ENCODE measurements around the gene CCDC92B. TPM values are rescaled to one million over a fixed set of nuclear protein-coding genes. Genes with fewer than 3 reads are reported as not detected.
"Not testable (repeated sequence)": the region's sequence is repeated elsewhere in the genome, so short reads cannot be mapped to it uniquely, and the experiment has no call there.

CCDC92B gene
- total RNA-seq, 1 experiment from 2014 or later: 0.66 TPM

DNA sequence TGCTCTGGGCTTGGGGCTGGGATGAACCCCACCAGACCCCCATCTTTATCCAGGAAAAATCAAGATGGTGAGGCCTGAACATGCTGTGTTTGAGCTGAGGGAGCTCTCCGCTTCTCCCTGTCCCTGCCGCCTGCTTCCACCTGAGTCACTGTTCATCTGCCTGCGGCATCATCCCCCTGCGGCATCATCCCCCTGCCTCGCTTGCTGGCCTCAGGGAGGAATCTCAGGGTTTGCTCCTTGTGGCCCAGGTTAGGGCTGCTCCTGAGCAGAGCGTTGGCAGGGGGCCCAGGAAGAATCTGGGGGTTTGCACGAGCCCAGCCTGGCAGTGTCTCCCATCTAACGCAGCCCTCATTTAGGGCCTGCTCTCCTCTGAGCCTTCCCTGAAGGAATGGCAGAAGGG is 35.4 kb upstream of the CCDC92B start:
- no peak overlapping the region for H3K4me3 ChIP-seq (ENCODE audit: low read depth, low read length)
- Mint-ChIP-seq H3K27me3 (ENCODE audit: insufficient read depth, unreplicated experiment) (no peaks in the 10 kb centered on the region), H3K27ac (ENCODE audit: unreplicated experiment) (no peak overlapping the region), H3K36me3 (ENCODE audit: insufficient read depth, unreplicated experiment) (no peaks in the 10 kb centered on the region), H3K9me3 (ENCODE audit: unreplicated experiment) (no peaks in the 10 kb centered on the region), H3K4me1 (ENCODE audit: low read depth, unreplicated experiment) (peaks cover 6% of the 10 kb centered on the region), H3K4me3 (ENCODE audit: unreplicated experiment) (no peak overlapping the region)
- ChIA-PET POLR2A (no interaction called here), CTCF (interaction anchor here (1.0 to 1.5 kb wide), 2 partner anchors 41 to 42 kb away, joined by 3 to 7 read pairs; no protein-coding TSS in a partner anchor)
- DNase-seq: no peak
- H3K9me3 ChIP-seq: no peaks in the 10 kb centered on the region
- BruUV-seq (replicated peaks): no TSS peak
- TF ChIP-seq, protein P1, sequence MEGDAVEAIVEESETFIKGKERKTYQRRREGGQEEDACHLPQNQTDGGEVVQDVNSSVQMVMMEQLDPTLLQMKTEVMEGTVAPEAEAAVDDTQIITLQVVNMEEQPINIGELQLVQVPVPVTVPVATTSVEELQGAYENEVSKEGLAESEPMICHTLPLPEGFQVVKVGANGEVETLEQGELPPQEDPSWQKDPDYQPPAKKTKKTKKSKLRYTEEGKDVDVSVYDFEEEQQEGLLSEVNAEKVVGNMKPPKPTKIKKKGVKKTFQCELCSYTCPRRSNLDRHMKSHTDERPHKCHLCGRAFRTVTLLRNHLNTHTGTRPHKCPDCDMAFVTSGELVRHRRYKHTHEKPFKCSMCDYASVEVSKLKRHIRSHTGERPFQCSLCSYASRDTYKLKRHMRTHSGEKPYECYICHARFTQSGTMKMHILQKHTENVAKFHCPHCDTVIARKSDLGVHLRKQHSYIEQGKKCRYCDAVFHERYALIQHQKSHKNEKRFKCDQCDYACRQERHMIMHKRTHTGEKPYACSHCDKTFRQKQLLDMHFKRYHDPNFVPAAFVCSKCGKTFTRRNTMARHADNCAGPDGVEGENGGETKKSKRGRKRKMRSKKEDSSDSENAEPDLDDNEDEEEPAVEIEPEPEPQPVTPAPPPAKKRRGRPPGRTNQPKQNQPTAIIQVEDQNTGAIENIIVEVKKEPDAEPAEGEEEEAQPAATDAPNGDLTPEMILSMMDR (IDR thresholded peaks at IDR 0.05; ENCODE audit: insufficient read depth in 1 of 2, low read depth in 1 of 2, low read length in 1 of 2, severe bottlenecking in 1 of 2, unreplicated experiment in 1 of 2): no peak
- H3K4me1 ChIP-seq: peaks cover 4% of the 10 kb centered on the region; the same call in 1 of the 2 replicates
- intact Hi-C loops (cut with micrococcal nuclease; ENCODE audit: unreplicated experiment): no loop called here
- no peaks in the 10 kb centered on the region for H3K36me3 ChIP-seq (ENCODE audit: control insufficient read depth, insufficient read depth, low read length)
- H3K27me3 ChIP-seq (replicated peaks; ENCODE audit: control insufficient read depth, insufficient read depth, low read length): no peaks in the 10 kb centered on the region

DNA sequence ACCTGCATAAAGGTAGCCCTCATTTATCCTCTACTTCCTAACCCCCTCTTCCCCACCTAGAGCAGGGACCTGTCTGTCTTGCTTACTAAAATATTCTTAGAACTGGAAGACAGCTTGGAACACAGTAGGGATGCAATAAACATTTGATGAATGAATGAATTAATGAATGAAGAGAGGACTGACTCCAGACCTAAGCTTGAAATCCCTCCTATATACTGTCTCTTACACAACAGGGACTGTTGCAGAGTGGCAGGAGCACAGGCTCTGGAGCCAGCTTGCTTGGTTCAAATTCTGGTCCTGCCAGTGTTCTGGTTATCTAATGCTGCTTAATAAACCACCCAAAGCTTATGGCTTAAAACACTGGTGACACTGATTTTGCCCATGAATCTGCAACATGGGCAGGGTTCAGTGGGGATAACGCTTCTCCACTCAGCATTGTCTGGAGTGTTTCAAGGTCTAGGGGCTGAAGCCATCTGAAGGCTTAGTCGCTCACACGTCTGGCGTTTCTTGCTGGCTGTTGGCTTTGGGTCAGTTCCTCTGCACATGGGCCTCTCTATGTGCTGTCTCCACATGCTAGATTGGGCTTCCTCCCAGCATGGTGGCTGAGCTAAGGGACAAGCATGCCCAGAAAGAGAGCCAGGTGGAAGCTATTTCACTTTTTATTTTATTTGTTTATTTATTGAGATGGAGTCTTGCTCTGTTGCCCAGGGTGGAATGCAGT is 34.0 kb upstream of the CCDC92B start:
- Histone ChIP-seq H3K36me3 (ENCODE audit: control insufficient read depth, insufficient read depth, low read length) (no peaks in the 10 kb centered on the region), H3K9me3 (no peaks in the 10 kb centered on the region), H3K4me1 (peaks cover 4% of the 10 kb centered on the region; the same call in 1 of the 2 replicates), H3K27me3 (replicated peaks; ENCODE audit: control insufficient read depth, insufficient read depth, low read length) (no peaks in the 10 kb centered on the region), H3K4me3 (ENCODE audit: low read depth, low read length) (no peak overlapping the region)
- Mint-ChIP-seq H3K36me3 (ENCODE audit: insufficient read depth, unreplicated experiment) (no peaks in the 10 kb centered on the region), H3K27ac (ENCODE audit: unreplicated experiment) (no peak overlapping the region), H3K4me3 (ENCODE audit: unreplicated experiment) (no peak overlapping the region), H3K9me3 (ENCODE audit: unreplicated experiment) (no peaks in the 10 kb centered on the region), H3K4me1 (ENCODE audit: low read depth, unreplicated experiment) (peaks cover 6% of the 10 kb centered on the region), H3K27me3 (ENCODE audit: insufficient read depth, unreplicated experiment) (no peaks in the 10 kb centered on the region)
- ChIA-PET CTCF (no interaction called here), POLR2A (no interaction called here)
- no TSS peak for BruUV-seq (replicated peaks)
- DNase-seq: no peak
- intact Hi-C loops (cut with micrococcal nuclease; ENCODE audit: unreplicated experiment): no loop called here
- TF ChIP-seq, protein P1 (IDR thresholded peaks at IDR 0.05; ENCODE audit: insufficient read depth in 1 of 2, low read depth in 1 of 2, low read length in 1 of 2, severe bottlenecking in 1 of 2, unreplicated experiment in 1 of 2): no peak

DNA sequence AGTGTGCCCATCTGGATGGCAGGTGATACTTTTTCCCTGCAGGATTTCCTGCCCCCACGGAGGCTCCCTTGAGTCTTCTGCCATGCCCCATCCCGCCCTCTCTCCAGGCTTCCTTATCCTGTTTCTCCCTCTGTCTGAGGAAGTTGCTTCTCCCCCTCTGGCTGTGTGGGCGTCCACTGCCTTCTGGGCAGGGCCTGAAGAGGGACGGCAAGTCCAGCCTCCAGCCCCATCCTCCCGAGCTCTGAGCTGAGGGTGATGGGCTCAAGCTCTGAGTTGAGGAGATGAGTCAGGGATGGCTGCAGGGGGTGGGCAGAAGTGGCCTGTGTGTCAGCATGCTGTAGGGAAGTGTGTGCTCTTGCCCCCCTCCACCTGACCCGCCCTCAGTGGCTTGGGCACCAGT is 32.6 kb upstream of the CCDC92B start:
- TF ChIP-seq, protein P1 (IDR thresholded peaks at IDR 0.05; ENCODE audit: insufficient read depth in 1 of 2, low read depth in 1 of 2, low read length in 1 of 2, severe bottlenecking in 1 of 2, unreplicated experiment in 1 of 2): no peak
- POLR2A ChIA-PET: no interaction called here
- H3K36me3 Mint-ChIP-seq (ENCODE audit: insufficient read depth, unreplicated experiment): no peaks in the 10 kb centered on the region
- CTCF ChIA-PET: no interaction called here
- H3K4me3 ChIP-seq (ENCODE audit: low read depth, low read length): no peak overlapping the region
- peaks cover 6% of the 10 kb centered on the region for H3K4me1 Mint-ChIP-seq (ENCODE audit: low read depth, unreplicated experiment)
- no peak overlapping the region for H3K27ac Mint-ChIP-seq (ENCODE audit: unreplicated experiment)
- H3K27me3 Mint-ChIP-seq (ENCODE audit: insufficient read depth, unreplicated experiment): no peaks in the 10 kb centered on the region
- no peaks in the 10 kb centered on the region for H3K27me3 ChIP-seq (replicated peaks; ENCODE audit: control insufficient read depth, insufficient read depth, low read length)
- intact Hi-C loops (cut with micrococcal nuclease; ENCODE audit: unreplicated experiment): no loop called here
- no peak overlapping the region for H3K4me3 Mint-ChIP-seq (ENCODE audit: unreplicated experiment)
- H3K9me3 ChIP-seq: no peaks in the 10 kb centered on the region
- H3K36me3 ChIP-seq (ENCODE audit: control insufficient read depth, insufficient read depth, low read length): no peaks in the 10 kb centered on the region
- no peaks in the 10 kb centered on the region for H3K9me3 Mint-ChIP-seq (ENCODE audit: unreplicated experiment)
- peaks cover 10% of the 10 kb centered on the region for H3K4me1 ChIP-seq
- no TSS peak for BruUV-seq (replicated peaks)
- no peak for DNase-seq

DNA sequence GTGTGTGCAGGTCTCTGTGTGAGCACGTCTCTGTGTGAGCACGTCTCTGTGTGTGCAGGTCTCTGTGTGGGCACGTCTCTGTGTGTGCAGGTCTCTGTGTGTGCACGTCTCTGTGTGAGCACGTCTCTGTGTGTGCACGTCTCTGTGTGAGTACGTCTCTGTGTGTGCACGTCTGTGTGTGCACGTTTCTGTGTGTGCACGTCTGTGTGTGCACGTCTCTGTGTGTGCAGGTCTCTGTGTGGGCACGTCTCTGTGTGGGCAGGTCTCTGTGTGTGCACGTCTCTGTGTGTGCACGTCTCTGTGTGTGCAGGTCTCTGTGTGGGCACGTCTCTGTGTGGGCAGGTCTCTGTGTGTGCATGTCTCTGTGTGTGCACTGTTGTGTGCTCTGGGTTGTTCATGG is 32.1 kb upstream of the CCDC92B start:
- POLR2A ChIA-PET; BruUV-seq (replicated peaks): not testable (repeated sequence)

More for the DNA sequence above, 32.1 kb upstream of the CCDC92B start:
- H3K4me3 Mint-ChIP-seq (ENCODE audit: unreplicated experiment); H3K36me3 Mint-ChIP-seq (ENCODE audit: insufficient read depth, unreplicated experiment); H3K36me3 ChIP-seq (ENCODE audit: control insufficient read depth, insufficient read depth, low read length); H3K27me3 Mint-ChIP-seq (ENCODE audit: insufficient read depth, unreplicated experiment); H3K27me3 ChIP-seq (replicated peaks; ENCODE audit: control insufficient read depth, insufficient read depth, low read length); intact Hi-C loops (cut with micrococcal nuclease; ENCODE audit: unreplicated experiment); CTCF ChIA-PET; H3K4me1 Mint-ChIP-seq (ENCODE audit: low read depth, unreplicated experiment); DNase-seq; H3K27ac Mint-ChIP-seq (ENCODE audit: unreplicated experiment); H3K9me3 ChIP-seq; H3K4me3 ChIP-seq (ENCODE audit: low read depth, low read length); H3K9me3 Mint-ChIP-seq (ENCODE audit: unreplicated experiment): not testable (repeated sequence)
- H3K4me1 ChIP-seq: peaks cover 10% of the 10 kb centered on the region

Data from Caco-2 (cell line).